ENCODE measurements around the gene NCS1.

GRCh38 chr9:130241198-130241535 is 69.0 kb downstream of the NCS1 start:
- TF ChIP-seq, protein P1, sequence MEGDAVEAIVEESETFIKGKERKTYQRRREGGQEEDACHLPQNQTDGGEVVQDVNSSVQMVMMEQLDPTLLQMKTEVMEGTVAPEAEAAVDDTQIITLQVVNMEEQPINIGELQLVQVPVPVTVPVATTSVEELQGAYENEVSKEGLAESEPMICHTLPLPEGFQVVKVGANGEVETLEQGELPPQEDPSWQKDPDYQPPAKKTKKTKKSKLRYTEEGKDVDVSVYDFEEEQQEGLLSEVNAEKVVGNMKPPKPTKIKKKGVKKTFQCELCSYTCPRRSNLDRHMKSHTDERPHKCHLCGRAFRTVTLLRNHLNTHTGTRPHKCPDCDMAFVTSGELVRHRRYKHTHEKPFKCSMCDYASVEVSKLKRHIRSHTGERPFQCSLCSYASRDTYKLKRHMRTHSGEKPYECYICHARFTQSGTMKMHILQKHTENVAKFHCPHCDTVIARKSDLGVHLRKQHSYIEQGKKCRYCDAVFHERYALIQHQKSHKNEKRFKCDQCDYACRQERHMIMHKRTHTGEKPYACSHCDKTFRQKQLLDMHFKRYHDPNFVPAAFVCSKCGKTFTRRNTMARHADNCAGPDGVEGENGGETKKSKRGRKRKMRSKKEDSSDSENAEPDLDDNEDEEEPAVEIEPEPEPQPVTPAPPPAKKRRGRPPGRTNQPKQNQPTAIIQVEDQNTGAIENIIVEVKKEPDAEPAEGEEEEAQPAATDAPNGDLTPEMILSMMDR (conservative IDR thresholded peaks at IDR 0.05) = no peak
- no peak for TF ChIP-seq ZFX (IDR thresholded peaks at IDR 0.05)

Measured in C4-2B (cell line).